ENCODE measurements around the gene PIMREG. TPM values are rescaled to one million over a fixed set of nuclear protein-coding genes. Genes with fewer than 3 reads are reported as not detected.

The PIMREG gene
- polyA plus RNA-seq, 2 of the 4 experiments (the other 2 are of a cell fraction), result 26.3 to 28.9 TPM

GRCh38 chr17:6439951-6440350, 4.3 kb upstream of the PIMREG start:
- H3K9me3 ChIP-seq, result no peaks in the 10 kb centered on the region
- no peak overlapping the region for H3K27ac ChIP-seq
- 24% methylated on average over 4 of the region's 4 CpGs for WGBS (ENCODE audit: missing lambda C conversion rate)
- TF ChIP-seq RAD21 (conservative IDR thresholded peaks at IDR 0.05 in 1 of 2, IDR thresholded peaks at IDR 0.05 in 1 of 2) (no peak), REST (IDR thresholded peaks at IDR 0.05) (no peak), CHD2 (IDR thresholded peaks at IDR 0.05; ENCODE audit: low read length, partially characterized antibody) (no peak), GATA3 (IDR thresholded peaks at IDR 0.05; ENCODE audit: borderline replicate concordance) (no peak), CBX8 (IDR thresholded peaks at IDR 0.05) (no peak), FOXS1 (CRISPR knock-in tag; IDR thresholded peaks at IDR 0.05) (no peak), ZC3H11A (IDR thresholded peaks at IDR 0.05) (no peak), TFCP2L1 (CRISPR knock-in tag; IDR thresholded peaks at IDR 0.05) (no peak), HOXA7 (CRISPR knock-in tag; IDR thresholded peaks at IDR 0.05) (no peak), HDAC2 (IDR thresholded peaks at IDR 0.05) (no peak), EHF (CRISPR knock-in tag; IDR thresholded peaks at IDR 0.05) (no peak)
- DNase-seq (ENCODE audit: low read depth in 1 of 2, low spot score in 1 of 2) (no peak), ATAC-seq (no peak), FAIRE-seq (no peak)
- H3K4me3 ChIP-seq, result no peak overlapping the region
- H3K4me2 ChIP-seq, result no peak overlapping the region
- H3K4me1 ChIP-seq, result peaks cover 4% of the 10 kb centered on the region; the same call in 1 of the 3 replicates
- CTCF ChIA-PET, result interaction anchor here (1.0 to 2.0 kb wide), 7 partner anchors 17 to 1001 kb away, joined by 4 to 10 read pairs (median 4); partner anchors contain the start of gene C1QBP
- POLR2A ChIA-PET, result no interaction called here

- 59% methylated on average over 6 of the region's 6 CpGs for WGBS (ENCODE audit: missing lambda C conversion rate)
- CTCF ChIA-PET, result interaction anchor here (1.5 to 2.1 kb wide), 2 partner anchors 850 to 855 kb away, joined by 4 to 9 read pairs; no protein-coding TSS in a partner anchor
- H3K4me2 ChIP-seq, result peak overlapping the region; percentile 90
- H3K27ac ChIP-seq, result no peak overlapping the region; a peak in 1 of 6 replicates
- TF ChIP-seq MYC (IDR thresholded peaks at IDR 0.05; ENCODE audit: borderline replicate concordance, low read length) (no peak), HDAC2 (IDR thresholded peaks at IDR 0.05) (peak; percentile 78)
- no peak for DNase-seq (ENCODE audit: low read depth in 1 of 2, low spot score in 1 of 2)
- POLR2A ChIA-PET, result no interaction called here
- H3K4me3 ChIP-seq, result no peak overlapping the region
- ATAC-seq, result no peak
- H3K4me1 ChIP-seq, result peaks cover 5% of the 10 kb centered on the region; the same call in 1 of the 3 replicates
- H3K9me3 ChIP-seq, result no peaks in the 10 kb centered on the region
- no peak for FAIRE-seq
Measured at GRCh38 chr17:6442775-6443174, 1.5 kb upstream of the PIMREG start.

- DNase-seq (ENCODE audit: low read depth in 1 of 2, low spot score in 1 of 2) (no peak), FAIRE-seq (no peak), ATAC-seq (peak; percentile 5 to 7; a peak in 5 of 6 replicates)
- ChIA-PET POLR2A (interaction anchor here (0.7 to 0.8 kb wide), 3 partner anchors 9 to 959 kb away, joined by 3 to 6 read pairs (median 3); partner anchors contain the start of genes DERL2 and MIS12), CTCF (interaction anchor here (0.7 to 1.4 kb wide), 5 partner anchors 9 to 221 kb away, joined by 3 to 16 read pairs (median 5); partner anchors contain the start of gene AIPL1)
- peak overlapping the region; percentile 90 for H3K4me2 ChIP-seq
- peak overlapping the region; percentile 66 to 92 for H3K27ac ChIP-seq
- 37% methylated on average over 36 of the region's 36 CpGs for WGBS (ENCODE audit: missing lambda C conversion rate)
- H3K9me3 ChIP-seq, result no peaks in the 10 kb centered on the region
- TF ChIP-seq PBX3 (IDR thresholded peaks at IDR 0.05), result 0 out of 2 replicates have a peak, but pooled peaks have one; percentile 7
- no peak for TF ChIP-seq TFCP2L1 (CRISPR knock-in tag; IDR thresholded peaks at IDR 0.05)
- peak overlapping the region; percentile 77 for H3K4me3 ChIP-seq
- peaks cover 5% of the 10 kb centered on the region; the same call in 1 of the 3 replicates for H3K4me1 ChIP-seq
Measured at GRCh38 chr17:6444571-6445335, 498 bp downstream of the PIMREG start.

All from A549 (cell line).